ENCODE measurements around the gene LY6G6C. TPM values are rescaled to one million over a fixed set of nuclear protein-coding genes. Genes with fewer than 3 reads are reported as not detected.

Gene LY6G6C
- total RNA-seq, 4 donors from 2014 or later: not detected

DNA sequence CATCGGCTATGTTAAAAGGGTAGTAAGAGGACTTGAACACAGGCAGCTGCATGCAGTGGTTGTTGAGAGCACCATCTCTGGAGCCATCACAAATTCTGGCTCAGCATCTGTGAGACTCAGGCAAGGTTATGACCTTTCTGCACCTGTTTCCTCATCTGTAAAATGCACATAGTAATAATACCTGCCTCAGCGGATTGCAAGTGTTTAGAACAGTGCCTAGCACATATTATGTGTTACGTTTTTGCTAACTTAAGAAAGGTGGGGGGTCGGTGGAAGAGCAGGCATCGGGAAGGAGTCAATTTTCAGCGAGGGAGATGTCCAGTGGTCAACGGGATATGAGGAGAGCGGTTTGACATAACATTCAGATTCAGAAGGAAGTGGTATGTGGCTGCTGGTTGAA lies 43.6 kb downstream of the LY6G6C start:
- intact Hi-C loops (cut with DNase I): no loop called here
- peaks cover 12 to 27% (median 22%) of the 10 kb centered on the region in 4 donors for H3K4me1 ChIP-seq
- peaks cover 0 to 13% (median 11%) of the 10 kb centered on the region in 4 donors for H3K36me3 ChIP-seq
- 78% methylated on average over 8 of the region's 8 CpGs for WGBS
- H3K27me3 ChIP-seq: no peaks in the 10 kb centered on the region
- H3K4me3 ChIP-seq: no peak overlapping the region
- no peaks in the 10 kb centered on the region for H3K9me3 ChIP-seq
- no peak overlapping the region for H3K27ac ChIP-seq (replicated peaks in 1 of 4)
- no peak for DNase-seq (ENCODE audit: extremely low spot score)
- TF ChIP-seq EP300 (IDR thresholded peaks at IDR 0.05): no peak
- TF ChIP-seq POLR2AphosphoS5 (IDR thresholded peaks at IDR 0.05): no peak
- no peak for TF ChIP-seq POLR2A (IDR thresholded peaks at IDR 0.05; ENCODE audit: low read depth)
- TF ChIP-seq, protein P1, sequence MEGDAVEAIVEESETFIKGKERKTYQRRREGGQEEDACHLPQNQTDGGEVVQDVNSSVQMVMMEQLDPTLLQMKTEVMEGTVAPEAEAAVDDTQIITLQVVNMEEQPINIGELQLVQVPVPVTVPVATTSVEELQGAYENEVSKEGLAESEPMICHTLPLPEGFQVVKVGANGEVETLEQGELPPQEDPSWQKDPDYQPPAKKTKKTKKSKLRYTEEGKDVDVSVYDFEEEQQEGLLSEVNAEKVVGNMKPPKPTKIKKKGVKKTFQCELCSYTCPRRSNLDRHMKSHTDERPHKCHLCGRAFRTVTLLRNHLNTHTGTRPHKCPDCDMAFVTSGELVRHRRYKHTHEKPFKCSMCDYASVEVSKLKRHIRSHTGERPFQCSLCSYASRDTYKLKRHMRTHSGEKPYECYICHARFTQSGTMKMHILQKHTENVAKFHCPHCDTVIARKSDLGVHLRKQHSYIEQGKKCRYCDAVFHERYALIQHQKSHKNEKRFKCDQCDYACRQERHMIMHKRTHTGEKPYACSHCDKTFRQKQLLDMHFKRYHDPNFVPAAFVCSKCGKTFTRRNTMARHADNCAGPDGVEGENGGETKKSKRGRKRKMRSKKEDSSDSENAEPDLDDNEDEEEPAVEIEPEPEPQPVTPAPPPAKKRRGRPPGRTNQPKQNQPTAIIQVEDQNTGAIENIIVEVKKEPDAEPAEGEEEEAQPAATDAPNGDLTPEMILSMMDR (IDR thresholded peaks at IDR 0.05): no peak

DNA sequence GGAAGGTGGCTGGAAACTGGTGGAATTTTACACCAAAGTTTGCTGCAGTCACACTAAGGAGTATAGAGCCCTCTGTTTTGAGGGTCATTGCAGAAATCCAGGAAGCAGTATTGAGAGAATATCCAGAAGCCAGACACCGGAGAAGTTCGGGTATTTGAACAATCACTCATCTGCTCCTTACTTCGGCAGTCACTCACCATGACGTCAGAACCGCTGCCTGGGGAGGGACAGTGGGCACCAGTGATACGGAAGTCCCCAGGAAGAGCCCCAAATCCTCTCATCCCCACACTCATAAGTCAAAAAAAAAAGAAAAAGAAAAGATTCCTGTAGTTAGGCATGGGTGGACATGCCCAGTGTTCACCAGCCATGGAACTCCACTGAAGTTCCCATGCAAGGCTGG lies 44.6 kb downstream of the LY6G6C start:
- TF ChIP-seq EP300 (IDR thresholded peaks at IDR 0.05) (no peak), POLR2A (IDR thresholded peaks at IDR 0.05; ENCODE audit: low read depth) (no peak), POLR2AphosphoS5 (IDR thresholded peaks at IDR 0.05) (no peak)
- TF ChIP-seq, protein P1 (IDR thresholded peaks at IDR 0.05): no peak
- DNase-seq (ENCODE audit: extremely low spot score): no peak
- H3K4me1 ChIP-seq: peaks cover 12 to 21% (median 19%) of the 10 kb centered on the region in 4 donors
- H3K36me3 ChIP-seq: peaks cover 5 to 23% (median 21%) of the 10 kb centered on the region in 4 donors
- no peak overlapping the region for H3K27ac ChIP-seq (replicated peaks in 1 of 4)
- intact Hi-C loops (cut with DNase I): no loop called here
- H3K9me3 ChIP-seq: no peaks in the 10 kb centered on the region
- H3K27me3 ChIP-seq: no peaks in the 10 kb centered on the region
- H3K4me3 ChIP-seq: no peak overlapping the region
- 64% methylated on average over 6 of the region's 6 CpGs for WGBS

DNA sequence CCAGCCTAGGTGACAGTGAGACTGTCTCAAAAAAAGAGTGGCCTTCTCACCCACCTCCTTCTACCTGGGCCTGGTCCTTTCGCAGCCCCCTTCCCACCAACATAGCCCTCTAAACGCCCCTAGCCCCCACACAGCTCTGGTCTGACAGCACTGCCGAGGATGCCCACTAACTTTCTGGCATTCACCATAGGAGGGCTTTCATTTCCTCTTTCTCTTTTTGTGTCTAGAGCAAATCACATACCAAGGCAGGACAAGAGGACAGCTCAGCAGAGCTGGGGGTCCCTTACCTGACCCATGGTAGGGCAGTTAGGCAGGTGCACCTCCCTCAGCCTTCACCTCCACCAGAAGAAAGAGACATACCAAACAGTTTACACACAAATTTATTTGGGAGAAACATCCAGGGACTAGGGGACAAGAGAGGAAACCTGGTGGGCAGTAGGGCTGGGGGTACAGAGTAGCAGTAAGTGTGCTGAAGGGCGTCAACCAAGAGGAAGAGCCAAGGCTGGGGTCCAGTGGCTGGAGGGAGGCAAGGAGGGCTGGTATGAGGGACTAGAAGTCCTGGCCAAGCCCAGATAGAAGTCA lies 45.1 kb downstream of the LY6G6C start:
- Histone ChIP-seq H3K4me3 (no peak overlapping the region), H3K4me1 (peaks cover 12 to 16% (median 14%) of the 10 kb centered on the region in 4 donors), H3K36me3 (peaks cover 10 to 28% (median 26%) of the 10 kb centered on the region in 4 donors), H3K27me3 (no peaks in the 10 kb centered on the region), H3K9me3 (no peaks in the 10 kb centered on the region), H3K27ac (replicated peaks in 1 of 4) (no peak overlapping the region)
- TF ChIP-seq EP300 (IDR thresholded peaks at IDR 0.05) (no peak), POLR2A (IDR thresholded peaks at IDR 0.05; ENCODE audit: low read depth) (no peak), POLR2AphosphoS5 (IDR thresholded peaks at IDR 0.05) (no peak)
- TF ChIP-seq, protein P1 (IDR thresholded peaks at IDR 0.05): no peak
- DNase-seq (ENCODE audit: extremely low spot score): no peak
- intact Hi-C loops (cut with DNase I): no loop called here
- 77% methylated on average over 4 of the region's 4 CpGs for WGBS

DNA sequence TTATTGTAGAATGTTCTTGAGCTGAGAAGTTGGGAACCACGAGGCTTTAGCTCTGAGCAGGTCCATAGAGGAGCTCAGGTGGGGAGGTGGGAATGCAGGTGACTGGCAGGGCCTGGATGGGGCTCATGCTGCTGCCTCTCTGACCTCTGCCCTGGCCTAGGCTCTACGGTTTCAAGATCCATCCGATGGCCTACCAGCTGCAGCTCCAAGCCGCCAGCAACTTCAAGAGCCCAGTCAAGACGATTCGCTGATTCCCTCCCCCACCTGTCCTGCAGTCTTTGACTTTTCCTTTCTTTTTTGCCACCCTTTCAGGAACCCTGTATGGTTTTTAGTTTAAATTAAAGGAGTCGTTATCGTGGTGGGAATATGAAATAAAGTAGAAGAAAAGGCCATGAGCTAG lies 51.9 kb downstream of the LY6G6C start, which contains the start of gene LY6G5B:
TSS of gene LY6G5B (plus strand) at position 301 of the 400 bp plus-strand sequence. CDS start 975 bp downstream, outside the sequence.
- intact Hi-C loops (cut with DNase I): no loop called here
- Histone ChIP-seq H3K27me3 (no peaks in the 10 kb centered on the region), H3K4me1 (peaks cover 19 to 33% (median 27%) of the 10 kb centered on the region in 4 donors), H3K9me3 (no peaks in the 10 kb centered on the region), H3K36me3 (peaks cover 46 to 75% (median 72%) of the 10 kb centered on the region in 4 donors), H3K27ac (replicated peaks in 1 of 4) (no peak within 1 kb of the TSS), H3K4me3 (no peak within 1 kb of the TSS)
- no peak for TF ChIP-seq POLR2A (IDR thresholded peaks at IDR 0.05; ENCODE audit: low read depth)
- TF ChIP-seq, protein P1 (IDR thresholded peaks at IDR 0.05): no peak
- TF ChIP-seq POLR2AphosphoS5 (IDR thresholded peaks at IDR 0.05): no peak
- TF ChIP-seq EP300 (IDR thresholded peaks at IDR 0.05): no peak
- 92% methylated on average over 8 of the region's 8 CpGs for WGBS
- DNase-seq (ENCODE audit: extremely low spot score): no peak

Small RNA genes lying within 50 kb of the gene (small RNA-seq; reads per million reads assigned to genes)
- gene LY6G6D: 0 reads per million in 3 donors
- 0 to 0.17 (median 0) reads per million in 3 donors for gene MIR4646
- gene MSH5-SAPCD1: 0 reads per million in 3 donors
- 0 reads per million in 3 donors for gene RNU6-850P
- gene SAPCD1: 0 reads per million in 3 donors

Other genes with a start within 250 kb of the LY6G6C start
- 1 to 10 TPM in 2 of 4 donors, under 1 TPM in 2; 0.46 to 2.9 (median 1.7) TPM for gene MICB, start 223.6 kb downstream of the LY6G6C start, total RNA-seq
- not detected for gene MCCD1, start 192.8 kb downstream of the LY6G6C start, total RNA-seq
- 100 to 1,000 TPM; 186 to 257 (median 213) TPM for gene DDX39B, start 179.7 kb downstream of the LY6G6C start, total RNA-seq
- 1 to 10 TPM; 2.0 to 5.0 (median 2.2) TPM for gene ATP6V1G2, start 175.1 kb downstream of the LY6G6C start, total RNA-seq
- 10 to 100 TPM; 24.4 to 42.6 (median 29.6) TPM for gene NFKBIL1, start 174.1 kb downstream of the LY6G6C start, total RNA-seq
- not detected for gene LTA, start 149.5 kb downstream of the LY6G6C start, total RNA-seq
- gene TNF, start 146.2 kb downstream of the LY6G6C start, total RNA-seq: 1 to 10 TPM in 1 of 4 donors, under 1 TPM in 1, not detected in 2; 0.17 to 1.5 TPM
- gene LTB, start 139.3 kb downstream of the LY6G6C start, total RNA-seq: 1 to 10 TPM in 1 of 4 donors, under 1 TPM in 1, not detected in 2; 0.57 to 1.5 TPM
- gene LST1, start 135.5 kb downstream of the LY6G6C start, total RNA-seq: 1 to 10 TPM; 1.9 to 9.3 (median 6.8) TPM
- gene NCR3, start 128.7 kb downstream of the LY6G6C start, total RNA-seq: not detected
- gene AIF1, start 106.5 kb downstream of the LY6G6C start, total RNA-seq: 10 to 100 TPM in 3 of 4 donors, 1 to 10 TPM in 1; 9.4 to 41.9 (median 14.4) TPM
- gene PRRC2A, start 101.0 kb downstream of the LY6G6C start, total RNA-seq: 100 to 1,000 TPM in 2 of 4 donors, 10 to 100 TPM in 2; 68.8 to 138 (median 89.2) TPM
- 100 to 1,000 TPM; 173 to 283 (median 217) TPM for gene BAG6, start 69.1 kb downstream of the LY6G6C start, total RNA-seq
- 1 to 10 TPM; 1.5 to 3.3 (median 2.0) TPM for gene APOM, start 65.9 kb downstream of the LY6G6C start, total RNA-seq
- gene C6orf47, start 61.0 kb downstream of the LY6G6C start, total RNA-seq: 10 to 100 TPM; 24.5 to 39.6 (median 34.0) TPM
- 10 to 100 TPM; 15.8 to 21.0 (median 19.4) TPM for gene GPANK1, start 56.7 kb downstream of the LY6G6C start, total RNA-seq
- gene CSNK2B, start 55.7 kb downstream of the LY6G6C start, total RNA-seq: 100 to 1,000 TPM; 132 to 188 (median 153) TPM
- gene LY6G5B, start 51.8 kb downstream of the LY6G6C start, total RNA-seq: 1 to 10 TPM; 2.9 to 4.0 (median 3.2) TPM
- 1 to 10 TPM in 2 of 4 donors, not detected in 2; 2.0 to 2.9 TPM for gene LY6G5C, start 40.7 kb downstream of the LY6G6C start, total RNA-seq
- gene ABHD16A, start 18.4 kb downstream of the LY6G6C start, total RNA-seq: 10 to 100 TPM; 44.9 to 57.9 (median 52.8) TPM
- gene LY6G6F, start 14.9 kb downstream of the LY6G6C start, total RNA-seq: not detected
- gene LY6G6D, start 6.4 kb downstream of the LY6G6C start, total RNA-seq: not detected
- not detected for gene MPIG6B, start 1.6 kb upstream of the LY6G6C start, total RNA-seq
- 100 to 1,000 TPM in 2 of 4 donors, 10 to 100 TPM in 2; 78.1 to 119 (median 100) TPM for gene DDAH2, start 7.6 kb upstream of the LY6G6C start, total RNA-seq
- 100 to 1,000 TPM; 208 to 379 (median 290) TPM for gene CLIC1, start 14.8 kb upstream of the LY6G6C start, total RNA-seq
- 1 to 10 TPM; 4.0 to 6.4 (median 4.5) TPM for gene MSH5, start 18.3 kb upstream of the LY6G6C start, total RNA-seq
- under 1 TPM in 1 of 4 donors, not detected in 3; 0.83 TPM for gene SAPCD1, start 40.9 kb upstream of the LY6G6C start, total RNA-seq
- under 1 TPM in 3 of 4 donors, not detected in 1; 0.40 to 0.50 (median 0.45) TPM for gene VWA7, start 55.6 kb upstream of the LY6G6C start, total RNA-seq
- gene VARS1, start 74.0 kb upstream of the LY6G6C start, total RNA-seq: 10 to 100 TPM; 25.0 to 53.2 (median 34.8) TPM
- gene LSM2, start 85.2 kb upstream of the LY6G6C start, total RNA-seq: 10 to 100 TPM; 24.2 to 41.5 (median 32.9) TPM
- gene HSPA1L, start 93.5 kb upstream of the LY6G6C start, total RNA-seq: 1 to 10 TPM; 1.2 to 3.7 (median 2.6) TPM
- gene HSPA1A, start 93.8 kb upstream of the LY6G6C start, total RNA-seq: 100 to 1,000 TPM; 235 to 451 (median 370) TPM
- 100 to 1,000 TPM; 120 to 315 (median 274) TPM for gene HSPA1B, start 106.0 kb upstream of the LY6G6C start, total RNA-seq
- 10 to 100 TPM; 24.9 to 39.6 (median 34.9) TPM for gene NEU1, start 141.1 kb upstream of the LY6G6C start, total RNA-seq
- under 1 TPM in 2 of 4 donors, not detected in 2; 0.19 to 0.80 TPM for gene SLC44A4, start 157.3 kb upstream of the LY6G6C start, total RNA-seq
- gene EHMT2, start 176.0 kb upstream of the LY6G6C start, total RNA-seq: 10 to 100 TPM; 25.7 to 48.4 (median 38.1) TPM
- 1 to 10 TPM in 3 of 4 donors, under 1 TPM in 1; 0.66 to 2.5 (median 1.6) TPM for gene ZBTB12, start 180.3 kb upstream of the LY6G6C start, total RNA-seq
- gene C2, start 206.0 kb upstream of the LY6G6C start, total RNA-seq: 10 to 100 TPM in 3 of 4 donors, 1 to 10 TPM in 1; 10.0 to 15.4 (median 12.6) TPM
- gene CFB, start 224.3 kb upstream of the LY6G6C start, total RNA-seq: 10 to 100 TPM; 11.6 to 28.7 (median 12.7) TPM
- gene NELFE, start 237.2 kb upstream of the LY6G6C start, total RNA-seq: 10 to 100 TPM; 79.3 to 81.7 (median 81.1) TPM
- 10 to 100 TPM; 23.3 to 33.2 (median 28.5) TPM for gene SKIC2, start 237.4 kb upstream of the LY6G6C start, total RNA-seq